ENCODE results near the gene SMIM13.
A peak's percentile ranks its signal among the peaks of the same experiment; 100 is the strongest.
"Not testable (repeated sequence)": the region's sequence is repeated elsewhere in the genome, so short reads cannot be mapped to it uniquely, and the experiment has no call there.

The SMIM13 gene

GRCh38 chr6:11085758-11086435 is 7.7 kb upstream of the SMIM13 start:
- no peak for DNase-seq

- DNase-seq: not testable (repeated sequence)
Observed at GRCh38 chr6:11087141-11087812, 6.4 kb upstream of the SMIM13 start.

- DNase-seq: no peak
Observed at GRCh38 chr6:11089695-11090094, 3.9 kb upstream of the SMIM13 start.

GRCh38 chr6:11091141-11091540 is 2.5 kb upstream of the SMIM13 start:
- DNase-seq: not testable (repeated sequence)

- DNase-seq: no peak
Observed at GRCh38 chr6:11092668-11093375, 812 bp upstream of the SMIM13 start.

- no peak for DNase-seq
Observed at GRCh38 chr6:11093376-11093625, 333 bp upstream of the SMIM13 start.

- no peak for DNase-seq
Observed at GRCh38 chr6:11094411-11094851, 797 bp downstream of the SMIM13 start.

GRCh38 chr6:11094941-11095340 is 1.3 kb downstream of the SMIM13 start:
- no peak for DNase-seq

- peak; percentile 12 for DNase-seq
Observed at GRCh38 chr6:11096109-11096508, 2.5 kb downstream of the SMIM13 start.

- no peak for DNase-seq
Observed at GRCh38 chr6:11097476-11097875, 3.8 kb downstream of the SMIM13 start.

- DNase-seq: no peak
Observed at GRCh38 chr6:11098004-11098403, 4.4 kb downstream of the SMIM13 start.

- DNase-seq: no peak
Observed at GRCh38 chr6:11101417-11101816, 7.8 kb downstream of the SMIM13 start.

- no peak for DNase-seq
Observed at GRCh38 chr6:11103065-11103464, 9.4 kb downstream of the SMIM13 start.

- DNase-seq: no peak
Observed at GRCh38 chr6:11108726-11109125, 15.1 kb downstream of the SMIM13 start.

- no peak for DNase-seq
Observed at GRCh38 chr6:11110921-11111768, 17.5 kb downstream of the SMIM13 start, which contains the start of gene ERVFRD-1. Gene ERVFRD-1 (minus strand): TSS chr6:11111725. CDS start chr6:11105310, 6,415 bp downstream.

GRCh38 chr6:11111769-11112437 is 18.3 kb downstream of the SMIM13 start:
- DNase-seq: peak; percentile 10

- DNase-seq: no peak
Observed at GRCh38 chr6:11113038-11113437, 19.4 kb downstream of the SMIM13 start.

- not testable (repeated sequence) for DNase-seq
Observed at GRCh38 chr6:11115808-11116536, 22.3 kb downstream of the SMIM13 start.

- DNase-seq: no peak
Observed at GRCh38 chr6:11120271-11121005, 26.8 kb downstream of the SMIM13 start.

- no peak for DNase-seq
Observed at GRCh38 chr6:11121851-11122250, 28.2 kb downstream of the SMIM13 start.

- no peak for DNase-seq
Observed at GRCh38 chr6:11122380-11122779, 28.7 kb downstream of the SMIM13 start.
